Stimulated activated CD8-positive, alpha-beta memory T cell treated with anti-CD3 and anti-CD28 coated beads, Interleukin-4, amount 100 ng/mL, for 48 hours (primary cell): ENCODE results near the gene UBE3D.
"Not testable (repeated sequence)": the region's sequence is repeated elsewhere in the genome, so short reads cannot be mapped to it uniquely, and the experiment has no call there.

Experiments
- DNase-seq: peaks from one replicate; pipeline ENCODE4 v3.0.0-alpha.2; 2020

UBE3D gene

GRCh38 chr6:82971877-82972460 is 93.7 kb downstream of the UBE3D start:
- DNase-seq = no peak

- no peak for DNase-seq
Measured at GRCh38 chr6:82970839-82971238, 94.8 kb downstream of the UBE3D start.

GRCh38 chr6:82968708-82969107 is 96.9 kb downstream of the UBE3D start:
- no peak for DNase-seq

- no peak for DNase-seq
Measured at GRCh38 chr6:82963191-82963925, 102.3 kb downstream of the UBE3D start.

GRCh38 chr6:82959385-82959941 is 106.2 kb downstream of the UBE3D start:
- no peak for DNase-seq

GRCh38 chr6:82958551-82958950 is 107.1 kb downstream of the UBE3D start:
- no peak for DNase-seq

GRCh38 chr6:82957868-82958245 is 107.8 kb downstream of the UBE3D start:
- DNase-seq = no peak

GRCh38 chr6:82957171-82957867 is 108.3 kb downstream of the UBE3D start:
- no peak for DNase-seq

GRCh38 chr6:82955841-82956240 is 109.8 kb downstream of the UBE3D start:
- no peak for DNase-seq

- no peak for DNase-seq
Measured at GRCh38 chr6:82954937-82955577, 110.6 kb downstream of the UBE3D start.

GRCh38 chr6:82954356-82954755 is 111.3 kb downstream of the UBE3D start:
- DNase-seq = no peak

- no peak for DNase-seq
Measured at GRCh38 chr6:82953871-82954270, 111.8 kb downstream of the UBE3D start.

- no peak for DNase-seq
Measured at GRCh38 chr6:82951935-82952334, 113.7 kb downstream of the UBE3D start.

- DNase-seq = no peak
Measured at GRCh38 chr6:82951389-82951788, 114.3 kb downstream of the UBE3D start.

GRCh38 chr6:82930915-82931314 is 134.7 kb downstream of the UBE3D start:
- DNase-seq = not testable (repeated sequence)

GRCh38 chr6:82924799-82925535 is 140.7 kb downstream of the UBE3D start:
- DNase-seq = no peak

- DNase-seq = no peak
Measured at GRCh38 chr6:82921258-82921657, 144.4 kb downstream of the UBE3D start.

- DNase-seq = no peak
Measured at GRCh38 chr6:82917346-82918064, 148.1 kb downstream of the UBE3D start.

- DNase-seq = no peak
Measured at GRCh38 chr6:82915666-82916065, 150.0 kb downstream of the UBE3D start.

GRCh38 chr6:82914511-82914910 is 151.1 kb downstream of the UBE3D start:
- no peak for DNase-seq

- no peak for DNase-seq
Measured at GRCh38 chr6:82910820-82911219, 154.8 kb downstream of the UBE3D start.

- DNase-seq = no peak
Measured at GRCh38 chr6:82910395-82910794, 155.2 kb downstream of the UBE3D start.
